Colon (tissue), 2 donors: ENCODE results near the gene CALB2.
"Not testable (repeated sequence)": the region's sequence is repeated elsewhere in the genome, so short reads cannot be mapped to it uniquely, and the experiment has no call there.

Source experiments
- FAIRE-seq: peaks from 2 replicates; lab custom pipeline; 2012; peaks lifted over from hg19 to GRCh38; lab: Jason Lieb, UNC
- donor health status: control.
- donor health status: control.

The CALB2 gene

DNA sequence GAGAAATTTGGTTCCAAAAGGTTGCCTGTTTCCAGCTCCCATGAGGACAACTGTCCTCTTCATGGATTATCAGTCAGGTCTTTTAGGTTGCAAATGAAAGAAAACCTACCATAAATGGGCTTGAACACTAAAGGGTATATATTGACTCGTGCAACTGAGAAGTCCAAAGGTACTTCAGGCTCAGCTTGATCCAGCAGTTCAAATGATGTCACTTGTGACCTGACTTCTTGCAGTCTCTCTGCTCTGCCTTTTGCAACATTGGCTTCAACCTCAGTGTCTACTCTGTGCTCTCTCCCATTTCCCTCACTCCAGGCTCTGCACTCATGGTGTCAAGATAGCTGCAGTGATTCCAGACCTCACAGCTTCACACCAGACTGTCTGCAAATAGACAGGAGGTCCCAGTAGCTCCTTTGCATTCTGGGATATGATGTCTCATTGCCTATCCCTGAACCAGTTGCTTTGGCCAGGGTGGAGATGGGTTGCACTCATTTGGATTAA, 5.5 kb upstream of the CALB2 start:
- FAIRE-seq = no peak

DNA sequence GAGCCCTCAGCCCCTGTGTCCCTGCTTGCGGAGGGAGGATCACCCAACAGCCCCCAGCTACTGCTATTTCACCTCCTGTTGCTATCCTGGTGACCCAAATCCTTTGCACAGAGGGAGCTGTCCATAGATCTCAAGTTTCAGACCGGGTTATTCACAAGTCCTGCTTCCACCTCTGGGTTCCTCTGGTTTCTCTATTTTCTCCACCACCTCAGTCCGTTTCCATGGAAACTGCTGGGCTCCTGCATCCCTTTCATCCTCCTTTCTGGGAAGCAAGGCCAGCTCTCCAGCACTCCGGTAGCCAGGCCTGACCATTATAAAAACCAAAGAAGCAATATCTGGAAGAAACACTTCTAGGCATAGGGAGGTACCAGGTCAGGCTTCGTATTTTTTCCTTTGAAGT, 4.8 kb upstream of the CALB2 start:
- no peak for FAIRE-seq

DNA sequence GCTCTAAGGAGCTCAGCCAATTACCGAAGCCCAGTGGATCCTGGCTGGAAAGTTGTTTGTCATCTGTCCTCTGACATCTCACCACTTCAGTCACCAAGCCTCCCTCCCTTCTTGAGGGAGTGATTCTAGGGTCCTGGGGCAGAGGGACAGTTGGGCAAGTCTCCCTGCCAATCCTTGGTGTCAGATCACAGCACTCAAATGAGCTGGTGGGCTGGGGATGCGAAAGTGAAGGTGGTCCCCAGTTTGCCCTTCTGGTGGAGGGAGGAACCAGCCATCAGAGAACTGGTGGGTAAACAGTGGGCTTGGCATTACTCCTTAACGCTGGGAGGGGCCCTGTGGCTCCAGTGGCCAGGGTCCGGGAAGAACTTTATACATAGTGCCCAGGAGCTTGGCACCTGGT, 4.4 kb upstream of the CALB2 start:
- no peak for FAIRE-seq

DNA sequence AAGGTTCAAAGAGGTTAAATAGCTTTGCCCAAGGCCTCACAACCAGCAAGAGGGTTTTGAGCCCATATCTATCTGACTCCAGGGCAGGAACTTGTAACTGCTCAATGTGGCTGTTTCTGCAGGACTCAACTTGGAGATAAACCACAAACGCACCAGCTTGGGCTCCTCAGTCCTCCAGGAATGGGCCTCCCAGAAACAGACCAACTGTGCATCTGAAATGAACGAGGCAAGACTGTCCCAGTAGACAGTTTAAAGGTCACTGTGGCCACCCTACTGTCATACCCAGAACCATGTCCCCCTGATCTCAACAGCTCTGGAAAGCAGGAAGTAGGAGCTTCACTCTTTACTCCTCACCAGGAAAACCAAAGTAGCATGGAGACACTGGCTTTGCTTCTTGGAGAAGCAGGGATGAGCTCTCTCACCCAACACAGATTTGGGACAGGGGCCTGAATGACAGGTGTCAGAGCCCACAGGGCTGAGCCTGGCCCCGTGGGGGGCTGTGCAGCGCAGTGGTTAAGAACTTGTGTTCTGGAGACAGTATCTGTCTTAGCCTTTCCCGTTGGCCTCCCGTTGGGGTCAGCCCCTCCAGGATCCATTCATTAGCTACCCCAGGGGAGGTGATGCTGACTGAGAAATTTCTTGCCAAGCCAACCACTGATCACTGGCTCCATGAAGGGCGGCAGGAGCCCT, 2.3 kb upstream of the CALB2 start:
- no peak for FAIRE-seq

DNA sequence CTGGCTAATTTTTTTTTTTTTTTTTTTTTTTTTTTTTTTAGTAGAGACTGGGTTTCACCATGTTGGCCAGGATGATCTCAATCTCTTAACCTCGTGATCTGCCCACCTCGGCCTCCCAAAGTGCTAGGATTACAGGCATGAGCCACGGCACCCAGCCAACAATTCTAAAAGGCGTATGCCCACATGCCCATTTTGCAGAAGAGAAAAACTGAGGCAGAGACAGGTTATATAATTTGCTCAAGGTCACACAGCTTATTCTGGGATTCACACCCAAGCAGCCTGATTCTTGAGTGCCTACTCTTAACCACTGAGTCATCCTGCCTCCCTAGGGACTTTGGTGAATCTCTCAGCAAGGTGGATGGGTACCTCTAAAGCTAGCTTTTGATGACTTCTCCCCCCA, 1.6 kb upstream of the CALB2 start:
- FAIRE-seq = not testable (repeated sequence)

DNA sequence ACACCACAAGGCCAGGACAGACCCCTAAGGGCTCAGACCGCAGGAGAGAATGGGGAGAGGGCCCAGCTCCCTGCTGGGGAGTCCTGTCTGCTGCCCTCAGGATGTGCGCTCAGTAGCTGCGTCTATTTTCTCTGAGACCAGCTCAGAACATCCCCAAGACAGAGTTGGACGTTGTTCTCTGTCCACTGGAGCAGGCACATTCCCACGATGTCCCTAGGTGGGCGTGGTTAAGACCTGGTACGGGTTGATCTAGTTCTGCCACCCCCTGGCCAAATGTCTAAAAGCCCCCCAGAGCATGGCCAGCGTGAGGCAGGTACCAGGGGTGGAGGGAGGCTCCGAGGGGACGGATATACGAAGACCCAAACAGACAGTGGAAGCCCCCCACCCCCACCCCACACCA, 842 bp upstream of the CALB2 start:
- FAIRE-seq = no peak

DNA sequence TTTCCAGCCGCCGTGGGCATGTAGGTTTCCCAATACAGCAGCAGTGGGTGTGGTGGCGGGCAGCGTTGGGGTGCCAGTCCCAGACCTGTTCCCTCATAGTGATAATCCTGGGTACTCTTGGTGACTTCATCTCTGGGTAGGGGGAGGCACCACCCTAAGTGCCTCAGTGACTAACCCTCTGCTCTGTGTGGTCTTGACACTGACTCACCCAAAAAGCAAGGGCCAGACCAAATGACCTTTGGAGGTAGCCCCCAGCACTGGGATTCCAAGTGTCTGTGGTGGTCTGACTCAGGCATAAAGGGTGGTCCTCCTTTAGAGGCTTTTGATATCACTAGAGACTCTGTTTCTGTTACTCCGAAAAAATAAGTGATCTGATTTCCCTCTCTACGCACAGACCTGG, 908 bp downstream of the CALB2 start:
- no peak for FAIRE-seq

DNA sequence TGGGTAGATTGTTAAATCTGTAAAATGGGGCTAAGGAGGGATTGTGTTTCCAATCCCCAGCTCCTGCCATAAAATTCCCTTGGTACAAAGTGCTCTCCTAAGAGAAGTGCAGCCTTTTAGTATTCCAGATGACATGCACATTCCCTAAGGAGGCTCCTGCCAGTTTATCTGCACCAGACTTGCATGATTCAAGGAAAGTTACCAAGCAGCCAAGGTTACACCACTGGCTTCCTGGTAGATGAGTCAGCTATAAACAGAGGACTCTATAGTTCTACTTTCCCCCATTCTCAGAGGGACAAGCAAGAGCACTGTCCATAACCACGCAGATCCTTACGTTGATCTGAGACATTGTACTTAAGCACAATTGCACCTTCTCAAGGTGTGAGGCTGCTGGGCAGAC, 1.9 kb downstream of the CALB2 start:
- no peak for FAIRE-seq

DNA sequence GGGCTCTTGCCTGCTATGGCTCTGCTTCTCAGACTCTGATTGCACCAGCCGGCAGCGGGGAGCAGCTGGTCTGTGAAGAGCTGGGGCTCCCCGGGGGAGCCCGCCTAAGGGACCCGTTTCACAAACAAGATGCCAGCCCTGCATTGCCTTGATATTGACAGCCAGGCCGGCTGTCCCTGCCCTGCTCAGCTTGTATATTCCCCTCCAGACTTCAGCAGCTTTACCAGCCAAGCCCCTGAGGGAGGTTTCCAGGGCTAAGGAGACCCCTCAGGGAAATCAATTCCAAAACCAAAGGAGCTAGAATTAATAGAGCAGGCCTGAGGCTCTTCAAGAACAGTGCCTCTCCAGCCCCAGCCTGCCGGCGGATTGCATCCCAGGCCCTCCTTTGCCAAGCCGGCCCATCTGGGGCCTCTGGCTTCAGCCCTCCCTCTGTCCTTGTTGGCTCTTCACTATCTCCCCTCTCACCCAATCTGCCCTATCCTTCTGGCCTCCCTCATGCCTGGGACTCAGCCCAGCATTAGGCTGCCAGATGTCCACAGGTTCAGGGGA, 5.7 kb downstream of the CALB2 start:
- FAIRE-seq = no peak

DNA sequence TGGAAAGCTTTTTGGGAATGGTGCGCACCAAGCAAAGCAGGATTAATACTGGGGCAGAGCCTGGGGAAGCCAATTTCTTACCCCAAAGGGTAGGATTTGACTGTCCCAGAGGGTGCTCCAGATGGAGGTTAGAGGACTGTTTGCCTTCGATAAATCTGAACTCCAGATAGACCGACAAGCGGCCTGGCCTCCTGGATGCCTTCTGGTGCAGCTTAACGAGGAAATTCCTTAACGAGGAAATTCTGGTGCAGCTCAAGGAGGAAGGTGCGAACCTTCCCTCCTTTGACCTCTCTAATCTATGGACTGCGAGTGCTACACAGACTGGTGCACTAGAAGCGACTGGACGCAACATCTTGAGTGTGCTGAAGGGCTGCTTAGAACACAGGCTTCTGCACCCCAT, 6.5 kb downstream of the CALB2 start:
- no peak for FAIRE-seq

DNA sequence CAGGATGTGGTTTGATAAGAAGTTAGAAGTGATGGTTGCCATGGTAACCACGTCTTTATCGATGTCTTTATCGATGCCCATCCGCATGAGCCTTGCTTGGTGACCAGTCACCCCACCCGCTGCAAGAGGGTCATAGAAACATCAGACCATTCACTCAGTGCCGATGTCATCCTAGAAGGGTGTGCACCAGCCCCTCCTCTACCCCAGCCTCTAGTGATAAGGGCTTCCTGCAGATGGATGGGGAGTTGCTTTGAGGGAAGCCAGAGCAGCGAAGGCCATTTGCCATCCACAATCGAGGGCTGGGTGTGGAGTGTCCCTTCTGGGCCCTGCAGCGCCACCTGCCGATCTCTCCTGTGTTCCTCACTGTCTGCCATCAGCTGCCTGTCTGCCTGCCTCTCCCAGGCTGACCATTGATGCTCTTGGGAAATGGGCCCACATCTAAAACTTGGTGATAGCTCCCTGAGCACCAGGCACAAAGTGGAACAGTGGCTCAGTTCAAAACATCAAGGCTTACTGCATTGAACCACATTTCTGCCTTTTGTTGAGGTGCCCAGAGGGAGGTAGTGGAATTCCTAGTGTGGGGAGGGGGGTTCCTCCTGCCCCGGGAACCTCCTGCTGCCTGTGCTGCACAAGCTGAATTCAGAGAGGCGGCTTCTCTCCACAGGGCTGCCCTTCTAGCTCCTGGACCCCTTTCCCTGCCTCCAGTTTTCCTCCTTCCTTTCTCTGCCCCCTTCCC, 8.9 kb downstream of the CALB2 start:
- no peak for FAIRE-seq

DNA sequence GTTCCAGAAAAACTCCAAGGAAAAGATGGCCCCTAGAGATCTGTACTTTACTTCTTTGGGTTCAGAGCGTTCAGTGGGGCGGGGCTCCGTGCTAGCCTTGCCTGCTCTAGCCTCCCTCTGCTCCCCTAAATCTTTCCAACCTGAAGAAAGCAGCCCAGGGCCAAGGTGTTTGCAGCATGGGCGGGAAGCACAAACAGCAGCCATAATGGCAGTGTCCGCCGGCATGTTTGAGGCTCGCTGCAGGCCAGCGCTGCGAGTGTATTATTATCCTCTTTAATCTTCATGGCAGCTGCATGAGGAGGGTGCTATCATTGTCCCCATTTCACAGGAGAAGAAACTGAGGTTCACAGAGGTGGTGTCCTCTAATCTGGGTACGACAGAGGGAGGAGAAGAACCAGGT, 10.4 kb downstream of the CALB2 start:
- no peak for FAIRE-seq

DNA sequence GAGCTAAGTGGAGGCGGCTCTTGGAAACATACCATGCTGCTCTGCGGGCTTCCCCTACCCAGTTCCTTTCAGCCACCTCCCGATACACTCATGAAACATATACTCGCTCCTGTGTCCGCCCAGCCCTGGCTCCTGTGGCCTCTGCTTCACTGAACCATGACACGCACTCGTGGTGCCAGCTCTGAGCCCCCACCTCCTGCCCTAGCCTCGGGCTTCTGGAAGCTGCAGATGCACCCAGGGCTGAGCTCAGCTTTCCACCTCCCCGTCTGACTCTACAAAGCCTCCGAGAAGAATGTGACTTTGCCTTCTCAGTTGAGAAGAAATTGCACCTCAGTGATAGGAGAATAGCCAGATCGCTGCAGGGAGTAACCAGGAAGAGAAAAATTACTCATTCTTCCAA, 11.0 kb downstream of the CALB2 start:
- no peak for FAIRE-seq

DNA sequence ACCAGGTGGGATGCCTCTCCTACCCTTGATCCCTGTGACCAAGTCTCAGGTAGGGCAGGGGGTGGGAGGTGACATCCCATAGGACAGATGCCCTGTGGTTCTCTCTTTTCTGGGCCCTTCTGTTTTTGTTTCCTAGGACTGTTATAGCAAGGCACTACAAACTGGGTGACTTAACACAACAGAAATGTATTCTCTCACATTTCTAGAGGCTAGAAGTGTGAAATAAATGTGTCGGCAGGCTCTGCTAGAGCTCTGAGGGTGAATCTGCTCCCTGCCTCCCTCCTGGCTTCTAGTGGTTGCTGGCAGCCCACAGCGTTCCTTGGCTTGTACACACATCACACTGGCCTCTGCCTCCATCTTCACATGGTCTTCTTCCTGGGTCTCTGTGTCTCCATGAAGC, 12.7 kb downstream of the CALB2 start:
- FAIRE-seq = no peak

DNA sequence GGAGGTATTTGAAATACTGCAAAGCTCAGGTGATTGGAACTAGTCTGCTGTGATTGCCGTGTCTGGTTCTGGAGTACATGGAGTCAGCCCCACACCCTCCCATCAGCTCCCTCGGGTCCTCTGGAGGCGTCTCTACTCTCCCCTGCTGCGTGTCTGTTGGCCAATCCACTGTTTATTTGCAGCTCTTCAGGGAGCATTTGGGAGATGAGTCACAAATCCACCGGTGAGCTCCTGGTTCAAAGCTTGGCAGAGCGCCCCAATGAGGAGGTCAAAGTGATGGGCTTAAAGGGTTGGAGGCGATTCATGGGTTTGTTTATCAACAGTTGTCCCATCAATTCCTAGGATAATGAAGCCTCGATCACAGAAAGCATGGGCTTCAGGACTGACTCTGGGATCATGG, 14.6 kb downstream of the CALB2 start:
- no peak for FAIRE-seq

DNA sequence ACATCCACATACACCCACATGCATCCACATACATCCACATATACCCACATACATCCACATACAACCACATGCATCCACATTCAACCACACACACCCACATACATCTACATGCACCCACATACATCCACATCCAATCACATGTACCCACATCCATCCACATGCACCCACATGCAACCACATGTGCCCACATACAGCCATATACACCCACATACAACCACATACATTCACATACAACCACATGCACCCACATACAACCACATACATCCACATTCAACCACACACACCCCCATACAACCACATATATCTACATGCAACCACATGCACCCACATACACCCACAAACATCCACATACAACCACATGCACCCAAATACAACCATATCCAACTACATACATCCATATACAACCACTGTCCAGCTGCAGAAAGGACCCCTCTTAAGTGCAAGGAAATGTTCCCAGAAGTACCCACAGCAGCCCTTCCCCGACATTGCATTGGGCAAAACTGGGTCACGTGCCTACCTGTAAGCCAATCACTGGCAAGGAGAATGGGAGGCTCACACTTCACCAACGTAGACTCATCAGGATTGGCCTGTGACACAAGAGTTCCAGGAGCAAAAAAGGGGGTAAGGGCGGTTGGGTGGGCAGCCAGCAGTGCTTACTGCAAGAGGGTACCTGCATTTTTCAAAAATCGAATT, 18.1 kb downstream of the CALB2 start:
- no peak for FAIRE-seq

DNA sequence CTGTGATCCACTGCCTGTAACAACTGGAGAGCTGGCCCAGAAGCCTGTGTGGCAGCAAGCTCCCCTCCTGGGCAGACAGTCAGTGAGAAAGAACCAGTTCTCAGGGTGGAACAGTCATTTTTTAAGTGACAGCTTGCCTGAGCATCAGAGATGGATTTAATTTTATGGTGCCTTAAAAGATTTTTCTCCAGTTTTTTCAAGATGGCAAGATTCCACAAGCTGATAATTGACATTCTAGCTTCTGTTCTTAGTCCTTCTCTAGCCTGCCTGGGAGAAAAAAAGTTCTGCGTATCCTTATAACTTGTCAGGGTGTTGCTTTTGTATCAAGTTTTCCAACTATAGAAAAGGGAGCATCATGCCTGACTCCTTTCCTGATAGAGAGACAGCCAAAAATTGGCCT, 21.2 kb downstream of the CALB2 start:
- no peak for FAIRE-seq

DNA sequence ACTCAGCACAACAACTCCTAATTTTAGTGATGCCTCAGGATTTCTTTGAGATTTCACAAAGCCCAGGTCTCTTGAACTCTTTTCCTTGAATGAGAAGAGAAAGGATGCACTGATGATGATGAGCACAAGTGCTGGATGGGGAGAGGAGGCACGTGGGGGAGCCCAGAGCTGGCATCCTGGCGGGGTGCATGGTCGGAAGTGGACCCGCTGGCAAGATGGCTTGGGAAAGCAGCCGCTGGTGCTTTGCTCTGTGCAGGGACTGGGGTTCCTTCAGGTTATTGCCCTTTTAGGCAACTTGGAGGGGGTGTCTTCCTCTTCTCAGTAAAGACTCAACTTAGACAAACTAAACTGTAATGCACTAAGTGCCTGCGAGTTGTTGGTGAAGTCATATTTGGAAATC, 22.3 kb downstream of the CALB2 start:
- FAIRE-seq = no peak

DNA sequence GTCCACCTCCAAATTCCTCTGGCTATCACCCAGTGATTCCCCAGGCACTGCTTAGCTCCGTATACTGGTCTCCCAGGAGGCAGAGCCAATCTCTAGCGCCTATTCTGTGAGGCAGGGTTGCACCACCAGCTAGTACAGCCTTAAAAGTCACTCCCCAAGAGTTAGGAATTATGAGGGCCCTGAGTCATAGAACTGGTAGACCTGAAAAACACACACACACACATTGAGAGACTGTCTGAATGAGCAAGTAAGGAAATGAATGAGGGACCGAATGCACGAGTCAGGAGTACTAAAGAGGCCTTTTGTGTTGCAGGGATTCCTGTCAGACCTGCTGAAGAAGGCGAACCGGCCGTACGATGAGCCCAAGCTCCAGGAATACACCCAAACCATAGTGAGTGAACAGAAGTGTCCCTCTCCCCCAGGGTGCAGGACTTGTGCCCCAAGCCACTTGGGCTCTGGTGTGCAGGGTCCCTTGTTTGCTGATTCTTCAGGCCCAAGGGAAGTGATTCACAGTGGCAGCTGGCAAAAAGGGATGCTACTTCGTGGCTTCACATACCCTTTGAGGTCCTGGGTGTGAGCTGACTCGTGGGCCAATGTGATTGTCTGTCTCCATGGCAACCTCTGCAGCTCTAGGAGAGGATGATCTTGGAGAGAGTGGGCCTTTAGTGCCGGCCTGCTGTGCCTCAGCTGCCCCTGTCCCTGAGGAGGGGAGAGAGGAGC, 24.7 kb downstream of the CALB2 start:
- no peak for FAIRE-seq

DNA sequence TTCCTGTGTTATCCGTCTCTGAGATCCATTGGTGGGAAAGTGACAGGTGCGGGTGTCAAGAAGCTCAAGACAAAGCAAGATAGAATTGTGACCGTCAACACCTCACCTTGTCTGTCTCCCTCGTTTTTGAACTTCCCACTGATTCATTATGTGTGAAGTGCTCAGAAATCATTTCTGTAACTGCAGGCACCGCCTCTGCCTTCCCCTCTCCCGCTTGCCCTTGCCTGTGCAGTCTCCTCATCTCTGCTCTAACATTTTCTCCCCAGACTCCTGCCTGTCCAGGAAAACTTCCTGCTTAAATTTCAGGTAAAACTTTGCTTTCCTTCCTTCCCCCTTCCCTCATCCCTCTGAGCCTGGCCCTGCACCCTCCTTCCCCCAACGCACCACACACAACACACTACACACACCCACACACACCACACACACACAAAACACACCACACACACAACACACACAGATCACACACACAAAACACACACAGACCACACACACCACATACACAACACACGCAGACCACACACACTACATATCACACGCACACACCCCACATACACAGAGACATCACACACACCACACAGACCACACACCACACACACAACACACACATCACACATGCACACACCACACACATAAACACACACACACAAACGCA, 25.7 kb downstream of the CALB2 start:
- no peak for FAIRE-seq

DNA sequence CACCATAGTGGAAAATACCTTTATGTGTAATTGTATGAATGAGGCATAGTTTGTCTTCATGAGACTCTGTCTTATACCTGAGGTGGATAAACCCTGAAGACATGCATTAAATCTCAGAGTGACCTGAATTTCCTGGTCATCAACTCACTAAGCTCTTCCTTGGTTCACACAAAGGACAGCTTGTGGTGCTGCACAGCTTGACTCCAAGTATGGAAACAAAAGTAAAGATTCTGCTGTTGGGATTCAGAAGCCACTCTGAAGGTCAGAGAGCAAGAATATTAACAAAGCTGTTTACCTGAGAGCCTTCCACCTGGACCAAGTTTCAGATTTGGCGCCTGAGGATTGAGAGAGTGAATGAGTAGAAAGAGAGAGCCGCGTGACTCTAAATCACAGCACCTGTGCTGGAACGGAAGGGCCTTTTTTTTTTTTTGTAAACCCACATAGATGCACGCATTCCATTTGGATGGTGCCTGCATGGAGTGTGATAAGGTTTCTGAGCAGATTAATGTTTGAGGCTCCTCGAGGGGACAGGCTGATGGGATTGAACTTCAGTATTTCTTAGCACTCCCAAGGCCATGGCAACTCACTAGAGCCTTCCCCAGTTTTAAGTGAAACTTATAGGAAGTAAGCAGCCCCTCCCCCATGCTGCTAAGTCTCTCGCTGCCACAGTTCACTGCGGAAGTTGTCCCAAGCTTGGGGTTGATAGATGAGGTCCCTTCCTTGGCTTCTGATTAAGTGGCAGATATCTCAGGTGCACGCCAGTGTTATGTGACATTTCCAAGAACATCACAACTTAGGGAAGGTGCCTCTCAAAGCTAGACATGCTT, 28.7 kb downstream of the CALB2 start:
- FAIRE-seq = no peak
